Inferior parietal cortex (tissue), 1 donor: Measurements from ENCODE around the gene TRPM3.

ENCODE experiments used
- DNase-seq: peaks from one replicate; pipeline ENCODE4 v3.0.0-alpha.2; 2016; ENCODE audit errors: extremely low spot score

TRPM3 gene

DNA sequence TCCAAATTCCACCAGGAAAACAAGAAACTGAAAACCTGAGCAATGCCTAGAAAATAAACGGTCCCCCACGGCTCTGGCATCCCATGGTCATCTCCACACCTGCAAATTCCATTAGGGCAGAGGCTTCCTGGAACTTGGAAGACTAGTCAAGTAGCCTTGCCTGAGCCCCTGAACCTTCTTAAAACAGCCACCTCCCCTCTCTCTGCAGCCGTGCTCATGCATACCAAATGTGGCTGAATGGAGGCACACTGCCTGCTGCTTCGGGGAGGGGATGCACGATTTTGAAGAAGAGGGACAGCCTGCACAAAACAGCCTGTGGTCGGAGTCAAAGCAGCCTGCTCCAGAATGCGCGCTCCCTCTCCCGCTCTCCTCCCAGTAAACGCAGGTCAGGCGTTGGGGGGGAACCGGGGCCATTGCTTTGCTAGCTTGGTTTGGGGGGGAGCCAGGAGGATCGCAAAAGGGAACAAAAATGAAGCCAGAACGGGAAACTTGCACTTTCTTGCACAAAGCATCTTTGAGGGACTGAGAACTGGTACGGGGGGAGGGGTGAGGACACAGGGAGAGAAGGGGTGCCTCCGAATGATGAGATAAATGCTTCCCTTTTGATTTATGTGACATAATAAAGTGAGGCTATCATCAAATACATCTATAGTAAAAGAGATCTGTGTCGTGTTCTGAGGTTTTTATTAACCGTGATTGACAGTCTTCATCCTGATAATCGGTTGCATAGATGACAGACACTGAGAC is at the start of gene TRPM3:
TSS of gene TRPM3 (minus strand) at position 347 of the 747 bp plus-strand sequence. CDS start at position 80, 267 bp downstream.
- DNase-seq: no peak

DNA sequence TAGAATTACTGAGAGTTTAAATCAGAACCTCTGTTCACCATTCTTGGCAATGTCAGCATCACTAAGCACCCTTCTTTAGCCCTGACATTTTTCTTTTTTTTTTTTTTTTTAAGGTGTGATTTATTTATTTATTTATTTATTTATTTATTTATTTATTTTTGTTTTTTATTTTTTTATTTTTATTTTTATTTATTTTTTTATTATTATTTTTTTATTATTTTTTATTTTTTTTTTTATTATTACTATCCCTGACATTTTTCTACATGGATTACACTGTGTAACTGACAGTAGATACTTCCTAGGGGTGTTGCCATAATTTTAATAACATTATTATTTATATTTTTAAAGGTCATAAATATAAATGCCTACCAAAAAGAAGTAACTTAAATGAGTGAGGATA is 47.0 kb upstream of the TRPM3 start:
- DNase-seq: no peak

DNA sequence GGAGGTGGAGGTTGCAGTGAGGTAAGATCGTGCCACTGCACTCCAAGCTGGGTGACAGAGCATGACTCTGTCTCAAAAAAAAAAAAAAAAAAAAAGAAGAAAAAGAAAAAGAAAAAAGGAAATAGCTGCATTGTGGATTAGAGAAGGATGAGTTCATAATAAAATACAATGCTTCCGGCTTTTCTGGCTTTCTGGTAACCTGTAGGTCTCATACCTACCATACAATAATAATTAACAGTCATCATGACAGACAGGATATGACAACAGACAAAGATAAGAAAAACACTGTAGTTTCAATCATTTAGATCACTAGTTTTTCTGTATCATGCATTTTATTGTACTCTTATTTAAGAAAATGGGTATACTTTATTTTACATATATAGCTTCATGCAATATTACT is 40.7 kb upstream of the TRPM3 start:
- DNase-seq: no peak

DNA sequence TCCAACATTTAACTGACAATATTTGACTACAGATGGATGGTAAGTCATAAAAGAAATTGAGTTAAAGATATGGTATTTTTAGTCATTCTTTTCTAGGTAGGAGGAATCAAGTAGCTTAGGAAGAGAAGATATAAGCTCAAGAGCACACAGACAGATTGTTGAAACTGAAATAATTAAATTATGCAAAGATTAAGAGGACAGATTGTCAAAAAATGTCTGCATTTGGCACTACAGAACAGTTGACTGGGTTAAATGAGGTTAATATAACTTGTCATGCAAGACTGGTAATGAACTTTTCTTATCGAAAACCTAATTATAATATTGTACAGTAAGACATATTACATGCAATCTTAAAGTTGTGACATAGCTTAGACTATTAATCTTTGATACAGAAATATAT is 36.3 kb upstream of the TRPM3 start:
- DNase-seq: no peak

DNA sequence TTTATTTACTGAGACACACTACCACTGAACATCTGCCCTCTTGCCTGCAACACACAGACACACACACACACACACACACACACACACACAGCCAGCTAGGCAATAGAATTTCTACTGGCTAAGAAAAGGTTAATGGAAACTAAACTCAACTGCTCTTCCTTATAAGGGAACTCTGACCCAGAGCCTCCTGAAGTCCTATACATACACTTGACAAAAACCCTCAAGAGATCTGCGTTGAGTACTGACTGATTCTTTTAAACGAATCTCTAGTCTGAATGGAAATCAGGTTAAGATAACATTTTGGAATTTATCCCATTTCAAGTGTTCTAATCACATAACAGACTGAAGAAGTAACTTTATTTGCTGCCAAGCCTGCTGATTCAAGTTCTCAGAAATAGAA is 25.9 kb upstream of the TRPM3 start:
- DNase-seq: no peak

DNA sequence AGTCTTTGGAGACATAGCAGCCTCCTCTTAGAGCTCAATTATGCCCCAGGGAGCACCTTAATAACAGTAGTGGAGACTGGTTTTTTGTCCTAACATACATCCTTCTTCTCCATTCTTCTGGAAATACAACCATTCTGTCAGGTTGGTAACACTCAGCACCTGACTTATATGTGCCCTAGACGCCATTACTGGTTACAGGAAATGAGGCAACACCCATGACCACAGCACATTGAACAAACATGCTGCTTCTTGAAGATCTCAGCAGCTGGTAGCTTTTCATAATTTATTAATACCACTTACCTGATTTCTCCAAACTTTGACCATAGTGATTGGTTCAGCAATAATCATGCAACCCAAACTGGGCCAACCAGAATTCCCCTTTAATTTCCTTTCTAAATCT is 25.1 kb upstream of the TRPM3 start:
- no peak for DNase-seq

DNA sequence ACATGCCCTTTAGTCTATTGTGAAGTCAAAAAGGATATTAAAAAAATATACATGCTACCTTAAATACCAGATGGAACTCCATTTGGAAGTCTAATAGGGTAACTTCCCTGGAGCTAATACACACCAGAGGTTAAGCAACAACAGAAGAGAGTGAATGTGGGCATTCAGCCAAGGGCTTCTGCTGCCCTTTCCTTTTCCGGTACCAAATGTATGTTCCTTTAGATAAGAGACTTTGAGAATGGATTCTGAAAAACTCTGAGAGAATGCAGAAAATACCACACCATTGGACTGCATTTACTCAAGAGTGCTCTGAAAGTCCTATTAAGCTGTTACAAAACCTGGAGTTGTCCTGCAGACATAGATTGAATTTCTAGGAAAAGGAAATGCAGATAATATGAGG is 23.8 kb upstream of the TRPM3 start:
- DNase-seq: no peak

DNA sequence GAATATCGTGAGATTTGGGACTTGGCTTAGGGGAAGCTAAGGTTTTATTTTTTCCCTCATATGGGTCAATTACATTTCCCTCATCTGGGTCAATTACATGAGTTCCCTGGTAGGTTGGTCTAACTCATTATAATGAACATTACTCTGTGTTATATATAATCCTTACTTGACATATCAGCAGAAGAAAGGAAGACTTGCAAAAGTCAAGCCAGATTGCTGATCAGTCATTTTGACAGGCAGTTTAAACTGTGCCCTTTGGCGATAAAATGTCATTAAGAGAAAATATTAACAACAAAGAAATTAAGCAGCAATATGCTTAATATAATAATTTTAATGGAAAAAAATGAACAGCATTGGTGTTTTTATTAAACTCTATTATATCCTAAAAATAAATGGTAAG is 23.1 kb upstream of the TRPM3 start:
- no peak for DNase-seq

DNA sequence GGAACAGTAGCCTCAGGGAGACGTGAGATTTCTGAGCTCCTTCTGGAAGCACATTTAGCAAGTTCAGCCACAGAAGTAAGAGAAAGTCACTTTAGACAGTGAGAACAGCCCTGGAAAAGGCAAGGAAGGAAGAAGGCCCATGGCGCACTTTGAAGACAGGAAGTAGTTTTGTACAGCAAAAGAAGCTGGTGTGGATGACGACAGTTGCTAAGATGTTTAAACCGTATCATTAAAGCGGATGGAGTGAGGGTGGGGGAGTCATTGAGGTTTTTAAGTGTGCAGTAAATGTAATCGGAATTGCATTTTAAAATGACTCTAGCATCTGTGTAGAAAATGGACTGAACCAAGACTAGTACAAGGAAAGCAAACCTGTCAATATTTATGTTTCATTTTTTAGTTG is 15.3 kb upstream of the TRPM3 start:
- no peak for DNase-seq

DNA sequence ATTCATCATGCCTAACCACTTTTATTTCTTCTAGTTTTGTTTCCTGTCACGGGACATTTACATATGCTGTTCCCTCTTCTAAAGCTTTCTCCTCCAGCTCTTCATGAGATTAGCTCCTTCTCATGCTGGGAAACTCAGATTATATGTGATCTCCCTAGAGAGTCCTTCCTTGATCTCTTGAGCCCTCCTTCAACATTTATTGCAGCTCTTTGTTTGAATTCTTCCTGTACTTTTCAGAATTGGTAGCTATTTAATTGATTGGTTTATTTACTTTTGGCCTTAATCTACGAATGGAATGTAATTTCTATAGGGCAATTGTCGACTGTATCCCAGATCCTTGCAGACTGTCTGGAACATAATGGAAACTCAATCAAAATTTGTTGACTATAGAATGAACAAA is 9.7 kb upstream of the TRPM3 start:
- no peak for DNase-seq

DNA sequence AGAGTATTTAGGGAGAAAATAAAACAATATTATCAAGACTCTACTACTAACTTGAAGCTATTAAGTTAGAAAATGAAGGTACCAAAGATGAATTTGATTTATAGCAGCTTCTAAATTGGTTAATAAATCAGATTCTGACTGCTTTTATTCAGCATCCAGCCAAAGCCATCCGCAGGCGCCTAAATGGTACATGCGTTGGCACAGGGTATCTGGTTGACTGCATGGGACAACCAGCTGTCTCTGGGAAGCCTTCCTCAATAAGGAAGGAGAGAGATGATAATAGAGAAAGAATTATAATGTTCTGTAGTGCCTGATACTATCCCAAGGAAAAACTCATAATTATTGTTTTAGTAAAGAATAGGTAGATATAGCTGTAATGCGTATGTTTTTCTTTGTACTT is 9.1 kb upstream of the TRPM3 start:
- no peak for DNase-seq

DNA sequence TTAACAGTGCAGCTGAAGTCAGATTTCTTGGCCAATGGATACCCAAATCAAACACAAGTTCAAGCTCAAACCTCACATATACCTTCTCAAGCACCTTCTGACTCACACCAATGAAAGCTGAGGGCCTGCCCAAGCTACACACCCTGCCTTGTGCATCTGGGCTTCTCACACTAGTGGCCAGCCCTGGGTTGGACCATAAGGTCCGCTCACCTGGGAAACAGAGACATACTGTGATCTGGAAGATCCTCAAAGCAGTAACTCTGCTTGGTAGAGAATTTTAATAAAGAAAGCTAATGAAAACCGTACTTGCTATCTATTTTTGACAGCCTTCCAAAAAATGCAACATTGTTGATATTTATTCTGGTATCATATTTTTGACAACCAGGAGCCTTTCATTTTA is 7.4 kb upstream of the TRPM3 start:
- no peak for DNase-seq

DNA sequence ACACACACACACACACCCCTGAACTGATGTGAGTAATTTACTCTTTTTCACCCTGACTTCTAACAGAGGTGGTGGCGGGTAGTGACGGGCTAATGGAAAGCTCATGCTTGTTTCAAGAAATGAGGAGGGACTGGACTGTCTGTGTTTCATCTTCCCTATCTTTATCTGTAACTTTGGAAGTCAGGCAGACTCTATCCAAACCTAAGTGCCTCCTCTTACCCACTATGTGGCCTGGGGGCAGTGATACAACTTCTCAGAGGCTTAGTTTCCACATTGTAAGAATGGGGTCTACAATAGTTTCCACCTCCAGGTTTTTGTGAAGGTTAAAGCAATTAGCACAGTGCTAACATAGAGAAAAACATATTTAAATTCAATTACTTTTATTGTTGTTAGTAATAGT is 5.9 kb upstream of the TRPM3 start:
- DNase-seq: no peak

DNA sequence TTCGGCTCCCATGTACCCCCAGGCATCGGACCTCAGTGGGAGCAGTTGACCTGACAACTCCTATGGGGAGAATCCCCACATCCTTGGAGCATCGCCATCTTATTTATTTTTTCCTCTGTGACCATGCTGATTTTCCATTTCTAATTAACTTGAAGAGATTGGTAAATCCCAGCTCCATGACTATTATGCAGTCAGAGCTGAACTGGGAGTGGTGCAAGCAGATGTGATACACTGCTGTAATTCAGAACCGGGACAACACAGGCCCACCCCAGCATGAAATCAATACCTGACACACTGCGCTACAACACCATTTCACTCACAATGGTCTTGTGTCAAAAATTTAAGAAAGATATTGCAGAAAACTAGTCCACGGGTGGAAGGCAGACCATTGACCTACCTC is 1.0 kb upstream of the TRPM3 start:
- no peak for DNase-seq

DNA sequence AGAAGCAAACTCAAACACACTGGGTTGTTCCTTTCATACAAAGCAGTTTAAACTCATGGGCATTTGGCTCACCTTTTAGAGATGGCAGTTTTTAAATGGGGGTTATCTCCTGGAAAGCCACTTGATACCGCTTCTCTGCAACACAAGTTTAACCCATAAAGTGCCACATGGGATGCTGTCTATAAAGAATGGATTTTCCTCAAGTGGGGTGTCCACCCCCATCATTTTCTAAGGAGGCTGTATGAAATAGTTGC is 528 bp upstream of the TRPM3 start:
- no peak for DNase-seq

DNA sequence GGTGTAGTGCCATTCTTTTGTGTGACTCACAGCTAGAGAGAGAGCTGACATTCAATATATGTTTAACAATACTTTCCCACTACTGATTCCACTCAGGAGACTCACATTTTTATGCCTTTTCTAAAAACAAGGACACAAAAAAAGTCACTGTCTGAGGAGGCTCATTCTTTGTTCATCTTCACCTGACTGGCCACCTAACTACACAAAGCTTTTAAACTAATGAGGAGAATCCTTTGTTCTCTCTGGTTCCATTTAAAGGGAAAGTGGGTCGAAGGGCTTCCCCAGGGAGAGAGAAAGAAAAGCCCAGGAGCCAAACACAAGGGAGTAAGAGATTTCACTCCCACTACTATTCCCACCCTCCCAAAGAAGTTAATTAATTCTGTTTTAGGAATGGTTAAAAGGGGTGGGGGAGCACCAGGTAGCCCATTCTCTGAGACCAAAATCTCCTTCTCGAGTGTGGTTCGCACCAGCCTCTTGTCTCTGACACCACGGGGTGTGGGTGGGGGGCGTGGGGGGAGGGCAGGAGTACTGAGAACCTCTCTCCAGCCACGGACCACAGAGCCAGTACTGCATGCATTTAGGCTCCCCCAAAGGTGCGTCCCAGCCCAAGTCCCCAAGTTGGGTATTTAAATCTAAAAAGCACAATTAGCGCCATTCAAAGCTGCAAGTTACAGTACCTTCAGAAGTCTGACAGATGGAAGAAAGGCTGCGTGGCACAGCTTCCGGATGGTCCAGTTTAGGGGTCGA is 747 bp downstream of the TRPM3 start:
- DNase-seq: no peak

DNA sequence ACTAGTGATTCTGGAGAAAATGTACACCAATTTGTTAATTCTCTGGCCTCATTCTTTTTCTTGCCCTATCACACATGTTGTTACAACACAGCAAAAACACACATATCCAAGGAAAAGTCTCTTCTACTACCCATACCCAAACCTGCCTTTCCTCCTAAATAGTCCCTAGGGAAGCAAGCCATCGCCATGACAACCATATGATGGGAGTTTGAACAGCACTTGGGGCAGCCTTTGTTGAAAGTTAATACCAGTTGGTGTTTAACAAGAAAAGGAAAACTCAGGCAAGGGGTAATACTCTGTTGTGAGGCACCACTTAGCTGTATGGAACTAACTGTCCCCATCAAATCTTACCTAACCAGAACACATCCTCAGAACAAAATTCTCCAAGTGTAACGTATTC is 1.7 kb downstream of the TRPM3 start:
- DNase-seq: no peak

DNA sequence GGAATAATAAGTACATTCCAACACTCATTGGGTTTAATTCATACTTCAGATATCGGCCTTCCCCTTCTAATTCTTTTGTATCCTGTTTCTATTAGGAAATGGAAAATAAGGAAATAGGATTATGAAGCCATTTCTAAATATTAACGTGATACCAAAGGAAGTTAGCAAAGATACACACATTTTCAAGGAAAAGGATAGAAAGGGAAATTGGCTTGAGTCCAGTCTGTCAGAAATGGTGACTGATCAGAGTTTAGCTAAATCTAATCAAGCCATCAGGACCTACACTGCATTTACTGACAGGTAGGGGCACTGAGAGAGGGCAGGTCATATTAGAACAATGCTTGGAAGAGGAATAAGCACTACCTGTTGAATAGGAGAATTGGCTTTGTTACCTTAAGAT is 3.1 kb downstream of the TRPM3 start:
- no peak for DNase-seq

DNA sequence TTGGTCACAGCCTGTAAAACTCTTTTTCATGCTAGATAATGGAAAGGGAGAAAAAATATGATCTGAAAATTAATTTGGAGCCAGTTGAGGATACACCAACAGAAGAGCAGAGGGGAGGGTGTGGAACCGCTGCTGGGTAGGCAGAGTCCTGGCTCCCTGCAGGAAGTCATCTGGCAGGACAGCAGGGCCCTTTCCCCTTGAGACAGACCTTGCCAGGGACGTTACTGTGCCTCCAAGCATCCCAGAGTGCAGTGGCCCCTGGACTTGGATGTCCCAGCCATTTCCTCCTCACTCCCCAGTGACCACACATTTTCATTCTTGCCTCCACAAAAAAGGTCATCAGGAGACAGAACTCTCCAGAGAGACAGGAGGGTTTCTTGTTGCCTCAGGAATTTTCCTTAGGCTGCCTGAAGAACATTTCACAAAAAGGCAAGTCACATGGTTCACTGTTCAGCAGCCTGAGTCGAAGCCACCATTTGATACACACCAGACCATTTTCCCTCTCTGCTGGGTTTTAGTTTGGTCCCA is 5.9 kb downstream of the TRPM3 start:
- DNase-seq: no peak

DNA sequence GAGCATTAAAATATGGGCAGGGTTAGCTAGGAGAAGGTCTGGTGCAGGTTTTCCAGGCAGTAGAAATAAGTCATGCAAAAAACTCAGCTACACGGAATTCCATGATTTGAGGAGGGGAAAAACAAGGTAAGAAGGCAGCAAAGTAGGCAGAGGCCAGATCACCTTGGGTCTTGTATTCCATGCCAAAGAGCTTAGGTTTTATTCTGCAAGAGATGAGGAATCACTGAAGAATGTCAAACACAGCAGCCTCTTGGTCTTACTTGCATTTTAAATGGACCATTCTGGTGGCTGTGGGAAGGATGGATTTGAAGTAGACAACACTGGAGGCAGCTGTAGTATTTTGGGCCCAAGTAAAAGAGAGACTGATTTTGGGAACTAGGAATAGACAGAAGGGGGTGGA is 8.6 kb downstream of the TRPM3 start:
- DNase-seq: no peak

DNA sequence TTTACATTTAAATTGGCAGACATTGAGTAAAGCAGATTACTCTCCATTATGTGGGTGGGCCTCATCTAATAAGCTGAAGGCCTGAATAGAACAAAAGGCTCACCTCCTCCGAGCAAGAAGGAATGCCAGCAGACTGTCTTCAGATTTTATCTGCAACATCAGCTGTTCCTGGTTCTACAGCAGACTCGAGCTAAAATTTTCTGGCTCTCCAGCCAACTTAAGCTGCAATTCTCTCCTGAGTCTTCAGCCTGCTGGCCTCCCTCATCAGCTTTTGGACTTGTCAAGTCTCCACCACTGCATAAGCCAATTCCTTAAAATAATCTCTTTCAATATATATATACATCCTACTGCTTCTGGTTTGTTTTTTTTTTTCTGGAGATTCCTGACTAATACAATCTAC is 12.5 kb downstream of the TRPM3 start:
- DNase-seq: no peak

DNA sequence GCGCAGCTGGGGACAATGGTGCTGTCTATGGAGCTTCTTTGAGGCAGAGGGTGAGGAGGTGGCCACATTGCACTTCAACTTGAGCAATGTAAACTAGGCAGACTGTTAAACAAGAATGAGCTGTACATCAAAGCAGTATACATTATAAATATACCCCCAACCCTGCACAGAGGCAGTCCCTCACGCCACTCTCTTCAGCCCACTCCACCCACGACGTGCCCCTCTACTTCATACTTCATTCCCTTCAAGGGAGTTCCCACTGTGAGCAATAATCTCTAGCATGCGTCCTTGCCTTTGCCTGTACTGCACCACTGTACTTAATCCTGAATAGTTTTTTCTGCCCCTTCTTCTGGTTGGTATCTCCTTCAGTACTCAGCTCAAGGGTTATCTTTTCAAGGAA is 14.4 kb downstream of the TRPM3 start:
- no peak for DNase-seq

DNA sequence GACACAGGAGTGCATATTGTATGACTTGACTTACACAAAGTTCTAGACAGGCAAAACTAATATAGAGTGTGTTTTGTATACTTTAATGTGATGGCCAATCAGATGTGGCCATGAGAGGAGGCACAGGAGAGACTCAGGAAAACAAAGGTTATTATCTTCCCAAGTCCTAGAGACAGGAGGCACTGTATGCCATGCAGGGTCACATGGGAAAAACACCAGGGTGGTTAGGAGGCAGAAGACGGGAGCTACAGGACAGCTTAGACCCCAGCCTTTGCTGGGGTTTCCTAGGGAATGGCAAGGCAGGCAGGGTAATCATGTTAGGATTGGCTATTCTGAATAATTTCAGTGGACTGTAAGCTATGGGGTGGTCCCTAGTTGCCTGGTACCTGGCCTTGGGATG is 16.2 kb downstream of the TRPM3 start:
- no peak for DNase-seq

DNA sequence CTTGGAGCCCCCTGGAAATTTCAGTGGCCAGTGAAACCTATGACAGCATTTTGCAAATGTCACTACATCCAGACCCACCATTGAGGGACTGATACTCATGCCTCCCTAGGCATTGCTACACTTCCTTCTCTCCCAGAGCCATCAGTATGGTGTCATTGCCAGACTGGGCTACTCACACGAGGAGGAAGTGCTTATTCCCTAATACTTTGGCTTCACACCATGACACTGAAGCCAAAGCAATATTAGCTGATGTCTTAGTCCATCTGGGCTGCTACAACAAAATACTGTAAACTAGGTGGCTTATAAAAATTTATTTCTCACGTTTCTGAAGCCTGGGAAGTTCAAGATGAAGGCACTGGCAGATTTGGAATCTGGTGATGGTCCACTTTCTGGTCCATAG is 22.6 kb downstream of the TRPM3 start:
- DNase-seq: no peak
